GM12878 (cell line): ENCODE data around the gene CGREF1. TPM values are rescaled to one million over a fixed set of nuclear protein-coding genes. Genes with fewer than 3 reads are reported as not detected.

ENCODE experiments used
- ATAC-seq: fragments of 200-7000 bp; cut with Tn5 transposase; 3 replicates; pipeline ENCODE4 v1.9.1; 2020; ENCODE audit warnings: mild to moderate bottlenecking, moderate library complexity
- BruUV-seq: library from RNA; stranded (reverse); fragments of 400-500 nt; replicated peaks from 2 replicates; lab custom pipeline; 2021; lab: Mats Ljungman, UMichigan
- CTCF ChIA-PET: fragments of 300-600 bp; sonication (Branson Sonifier 250); formaldehyde crosslinking; extraction: SDS; loops from one replicate; lab custom pipeline; 2021; ENCODE audit warnings: inconsistent platforms; lab: Yijun Ruan, JAX
- POLR2A ChIA-PET: fragments of 350-600 bp; formaldehyde crosslinking; extraction: SDS; loops from one replicate; lab custom pipeline; 2021; ENCODE audit warnings: inconsistent platforms; lab: Charles Lee
- RAD21 ChIA-PET: fragments of 300-600 bp; sonication (Branson Sonifier 250); formaldehyde crosslinking; loops from one replicate; lab custom pipeline; 2023; ENCODE audit warnings: antibody characterized with exemption; ENCODE audit not compliant: unreplicated experiment; lab: Charles Lee
- SMC1A ChIA-PET: fragments of 300-600 bp; sonication (Branson Sonifier 250); formaldehyde crosslinking; loops from one replicate; lab custom pipeline; 2023; ENCODE audit not compliant: unreplicated experiment, uncharacterized antibody; lab: Charles Lee
- DNase-seq: peaks from one replicate; pipeline ENCODE4 v3.0.0-alpha.2; 2011; ENCODE audit warnings: low read depth, low spot score
- FAIRE-seq: peaks from 3 replicates; lab custom pipeline; 2011; peaks lifted over from hg19 to GRCh38; lab: Jason Lieb, UNC
- H2AFZ ChIP-seq: 2 replicates; pipeline ENCODE4 v1.6.0; 2011; ENCODE audit warnings: low read depth, low read length, control low read depth; ENCODE audit not compliant: control insufficient read depth
- H3K27ac ChIP-seq: 2 replicates; pipeline ENCODE4 v1.5.1; 2011; ENCODE audit warnings: control low read depth; ENCODE audit not compliant: control insufficient read depth, insufficient read depth
- H3K27me3 ChIP-seq, 2 experiments: replicated peaks in 1 of 2; 2 replicates each; pipeline versions ENCODE4 v1.6.0 to v1.6.1; 2011; ENCODE audit warnings: low read length in 1 of 2; ENCODE audit not compliant: control insufficient read depth in 2 of 2, insufficient read depth in 2 of 2
- H3K36me3 ChIP-seq, 2 experiments: 2 replicates each; pipeline ENCODE4 v1.5.1; 2011; ENCODE audit warnings: low read length in 1 of 2; ENCODE audit not compliant: control insufficient read depth in 2 of 2, insufficient read depth in 2 of 2
- H3K4me1 ChIP-seq: 2 replicates; pipeline ENCODE4 v1.6.1; 2011; ENCODE audit warnings: mild to moderate bottlenecking, low read length, moderate library complexity, mixed read lengths; ENCODE audit not compliant: control insufficient read depth, insufficient read depth
- H3K4me2 ChIP-seq: 2 replicates; pipeline ENCODE4 v1.6.0; 2011; ENCODE audit warnings: control low read depth; ENCODE audit not compliant: control insufficient read depth, insufficient read depth
- H3K4me3 ChIP-seq: fragments of 200-600 bp; sonication (generic); 2 replicates; pipeline ENCODE4 v1.5.1; 2016
- H3K79me2 ChIP-seq: 2 replicates; pipeline ENCODE4 v1.6.0; 2011; ENCODE audit warnings: low read length; ENCODE audit not compliant: control insufficient read depth, insufficient read depth
- H3K9ac ChIP-seq: 2 replicates; pipeline ENCODE4 v1.8.0; 2011; ENCODE audit warnings: low read length, control low read depth, mixed read lengths; ENCODE audit not compliant: control insufficient read depth, insufficient read depth
- H3K9me3 ChIP-seq: replicated peaks from 3 replicates; pipeline ENCODE4 v1.5.1; 2011; ENCODE audit warnings: mild to moderate bottlenecking, low read length; ENCODE audit not compliant: control insufficient read depth, insufficient read depth
- H4K20me1 ChIP-seq: 2 replicates; pipeline ENCODE4 v1.6.0; 2011; ENCODE audit not compliant: control insufficient read depth, insufficient read depth
- ATF7 ChIP-seq: fragments of 450-650 bp; IDR thresholded peaks from 2 replicates; pipeline ENCODE4 v1.6.1; 2016; ENCODE audit warnings: low read depth, mild to moderate bottlenecking
- BHLHE40 ChIP-seq, 2 experiments: fragments of 450-650 bp in 1 of 2; IDR thresholded peaks; 2 replicates each; pipeline ENCODE4 v1.6.1; 2011 to 2017; ENCODE audit warnings: low read depth in 2 of 2, borderline replicate concordance in 1 of 2, improper control_type of control experiment in 1 of 2, low read length in 1 of 2, mild to moderate bottlenecking in 1 of 2
- CHD1 ChIP-seq: IDR thresholded peaks from 2 replicates; pipeline ENCODE4 v1.6.1; 2012; ENCODE audit warnings: low read depth, low read length, improper control_type of control experiment
- CUX1 ChIP-seq: IDR thresholded peaks from 2 replicates; pipeline ENCODE4 v1.6.1; 2012; ENCODE audit warnings: improper control_type of control experiment, low read depth, low read length; ENCODE audit not compliant: insufficient replicate concordance
- ESRRA ChIP-seq: IDR thresholded peaks from 2 replicates; pipeline ENCODE4 v1.6.1; 2012; ENCODE audit warnings: mild to moderate bottlenecking, low read length, improper control_type of control experiment
- NR2C1 ChIP-seq: fragments of 450-650 bp; IDR thresholded peaks from 2 replicates; pipeline ENCODE4 v1.6.1; 2017; ENCODE audit warnings: antibody characterized with exemption, mild to moderate bottlenecking, moderate library complexity
- POLR2AphosphoS2 ChIP-seq: IDR thresholded peaks from 2 replicates; pipeline ENCODE4 v1.6.1; 2011; ENCODE audit warnings: low read depth, mild to moderate bottlenecking, low read length, improper control_type of control experiment, moderate library complexity
- RB1 ChIP-seq: fragments of 450-650 bp; formaldehyde crosslinking; IDR thresholded peaks from 2 replicates; pipeline ENCODE4 v1.6.1; 2017; ENCODE audit warnings: mild to moderate bottlenecking, borderline replicate concordance
- RFX5 ChIP-seq: IDR thresholded peaks from 2 replicates; pipeline ENCODE4 v1.6.1; 2011; ENCODE audit warnings: low read depth, low read length, improper control_type of control experiment
- SMC3 ChIP-seq: IDR thresholded peaks from 2 replicates; pipeline ENCODE4 v1.6.1; 2011; ENCODE audit warnings: low read length, improper control_type of control experiment, borderline replicate concordance
- SREBF1 ChIP-seq: IDR thresholded peaks from 2 replicates; pipeline ENCODE4 v1.6.1; 2012; ENCODE audit warnings: mild to moderate bottlenecking, low read length
- TARDBP ChIP-seq: IDR thresholded peaks from 2 replicates; pipeline ENCODE4 v1.6.1; 2016; ENCODE audit warnings: borderline replicate concordance
- WGBS: methylation state at CpG from one replicate; pipeline ENCODE4 v1.1.6; 2016; ENCODE audit warnings: low lambda C conversion rate; ENCODE audit not compliant: insufficient replicate concordance, insufficient coverage; ENCODE audit errors: missing lambda C conversion rate; 5-methylcytosine and 5-hydroxymethylcytosine counted together
- in situ Hi-C: fragments of 300-500 bp; cut with MboI; formaldehyde crosslinking; loops from 9 replicates; pipeline ENCODE4 v1.14.3; 2018; ENCODE audit warnings: mixed read lengths
- intact Hi-C: fragments of 100-400 bp; cut with micrococcal nuclease; formaldehyde crosslinking; loops from one replicate; pipeline ENCODE4 v1.14.2; 2022; ENCODE audit not compliant: unreplicated experiment
- polyA plus RNA-seq, 11 experiments: library from polyadenylated mRNA; depleted of rRNA in 4 of 11; unstranded in 6 of 11; stranded (reverse) in 5 of 11; fragments of >200 nt; fragmentation: Nextera tagmentation in 4 of 11; fragmentation: Illumina TruSeq in 1 of 11; extraction: Ambion mirVana in 4 of 11; extraction: Trizol in 1 of 11; gene quantifications; 1 replicate in 1 of 11; 2 replicates in 10 of 11; pipeline versions ENCODE4 v1.2.1 to v1.2.3, GENCODE V29; 2011 to 2016; ENCODE audit warnings: inconsistent platforms in 2 of 11, missing spikeins in 2 of 11, low read depth in 1 of 11
- total RNA-seq, 4 experiments: library from RNA; depleted of rRNA in 3 of 4; stranded (reverse); fragments of >200 nt in 3 of 4; fragmentation: Illumina TruSeq in 1 of 4; extraction: Trizol in 1 of 4; gene quantifications; 2 replicates each; pipeline versions ENCODE4 v1.2.1 to v1.2.3, GENCODE V29; 2013 to 2021
- TF ChIP-seq, protein P1 (sequence below): IDR thresholded peaks from 2 replicates; pipeline ENCODE4 v1.6.1; 2012; ENCODE audit warnings: mild to moderate bottlenecking, low read depth, low read length

Gene CGREF1
- total and polyA plus RNA-seq, 10 of the 15 experiments (the other 5 are each of a cell fraction or from before 2014, with no cell fraction given): 0.06 to 0.21 TPM; not detected in 8

DNA sequence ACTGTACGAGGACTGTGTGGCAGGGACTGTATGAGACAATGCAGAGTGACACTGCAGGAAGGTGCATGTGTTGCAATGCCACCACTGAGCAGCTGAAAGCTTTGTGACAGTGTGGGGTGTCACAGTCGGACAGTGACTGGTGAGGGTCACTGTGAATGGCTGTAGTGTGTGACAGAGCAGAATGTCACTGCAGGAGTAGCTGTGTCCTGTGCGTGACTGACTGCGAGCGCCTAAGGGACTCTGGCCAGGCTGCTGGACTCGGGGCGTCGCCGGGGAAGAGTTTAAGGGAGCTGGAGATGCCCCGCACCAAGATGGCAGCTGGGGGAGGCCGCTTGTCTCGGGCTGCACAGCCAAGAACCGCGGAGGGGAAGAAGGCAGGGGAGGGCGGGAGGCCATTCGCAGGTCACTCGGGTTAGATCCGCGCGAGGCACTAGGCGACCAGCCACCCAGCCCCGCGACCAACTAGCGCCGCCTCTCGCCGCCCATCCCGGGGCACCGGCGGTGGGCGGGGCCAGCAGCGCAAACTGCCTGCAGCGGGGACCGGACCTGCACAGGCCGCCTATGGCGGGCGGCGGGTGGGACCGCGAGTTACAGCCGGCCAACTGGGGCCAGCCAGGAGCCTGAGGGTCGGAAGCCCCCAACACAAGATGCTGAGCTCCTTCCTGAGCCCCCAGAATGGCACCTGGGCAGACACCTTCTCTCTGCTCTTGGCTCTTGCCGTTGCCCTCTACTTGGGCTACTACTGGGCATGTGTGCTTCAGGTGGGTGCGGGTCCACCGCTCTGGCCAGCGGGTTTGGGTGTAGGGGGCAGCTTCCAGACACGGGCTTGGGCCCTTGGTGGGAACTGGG lies 4.6 kb upstream of the CGREF1 start, which contains the start of gene ABHD1:
TSS of gene ABHD1 (plus strand) at position 514 of the 849 bp plus-strand sequence. CDS start at position 648, 134 bp downstream.
- Histone ChIP-seq H3K4me2 (peak within 1 kb of the TSS; percentile 95), H2AFZ (peak within 1 kb of the TSS; percentile 95)
- 0 out of 2 replicates have a peak, but pooled peaks have one; percentile 3 for TF ChIP-seq NR2C1
- TF ChIP-seq TARDBP: no peak
- TF ChIP-seq CUX1: no peak
- TF ChIP-seq SREBF1: no peak
- TF ChIP-seq, protein P1, sequence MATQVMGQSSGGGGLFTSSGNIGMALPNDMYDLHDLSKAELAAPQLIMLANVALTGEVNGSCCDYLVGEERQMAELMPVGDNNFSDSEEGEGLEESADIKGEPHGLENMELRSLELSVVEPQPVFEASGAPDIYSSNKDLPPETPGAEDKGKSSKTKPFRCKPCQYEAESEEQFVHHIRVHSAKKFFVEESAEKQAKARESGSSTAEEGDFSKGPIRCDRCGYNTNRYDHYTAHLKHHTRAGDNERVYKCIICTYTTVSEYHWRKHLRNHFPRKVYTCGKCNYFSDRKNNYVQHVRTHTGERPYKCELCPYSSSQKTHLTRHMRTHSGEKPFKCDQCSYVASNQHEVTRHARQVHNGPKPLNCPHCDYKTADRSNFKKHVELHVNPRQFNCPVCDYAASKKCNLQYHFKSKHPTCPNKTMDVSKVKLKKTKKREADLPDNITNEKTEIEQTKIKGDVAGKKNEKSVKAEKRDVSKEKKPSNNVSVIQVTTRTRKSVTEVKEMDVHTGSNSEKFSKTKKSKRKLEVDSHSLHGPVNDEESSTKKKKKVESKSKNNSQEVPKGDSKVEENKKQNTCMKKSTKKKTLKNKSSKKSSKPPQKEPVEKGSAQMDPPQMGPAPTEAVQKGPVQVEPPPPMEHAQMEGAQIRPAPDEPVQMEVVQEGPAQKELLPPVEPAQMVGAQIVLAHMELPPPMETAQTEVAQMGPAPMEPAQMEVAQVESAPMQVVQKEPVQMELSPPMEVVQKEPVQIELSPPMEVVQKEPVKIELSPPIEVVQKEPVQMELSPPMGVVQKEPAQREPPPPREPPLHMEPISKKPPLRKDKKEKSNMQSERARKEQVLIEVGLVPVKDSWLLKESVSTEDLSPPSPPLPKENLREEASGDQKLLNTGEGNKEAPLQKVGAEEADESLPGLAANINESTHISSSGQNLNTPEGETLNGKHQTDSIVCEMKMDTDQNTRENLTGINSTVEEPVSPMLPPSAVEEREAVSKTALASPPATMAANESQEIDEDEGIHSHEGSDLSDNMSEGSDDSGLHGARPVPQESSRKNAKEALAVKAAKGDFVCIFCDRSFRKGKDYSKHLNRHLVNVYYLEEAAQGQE: no peak
- no peak for TF ChIP-seq POLR2AphosphoS2
- no peak for TF ChIP-seq ESRRA
- TF ChIP-seq BHLHE40 (IDR thresholded peaks at IDR 0.05; ENCODE audit: borderline replicate concordance in 1 of 2, low read depth in 2 of 2, low read length in 1 of 2): 0 out of 4 replicates have a peak, but pooled peaks of 1 of the 2 experiments have one; percentile 14
- no peak for TF ChIP-seq CHD1
- TF ChIP-seq ATF7: no peak
- TF ChIP-seq RB1: no peak
- TF ChIP-seq RFX5: no peak
- TF ChIP-seq SMC3: no peak

More for the DNA sequence above, 4.6 kb upstream of the CGREF1 start, which contains the start of gene ABHD1:
- no peaks in the 10 kb centered on the region for H3K79me2 ChIP-seq
- RAD21 ChIA-PET: interaction anchor here (0.9 to 1.7 kb wide), 3 partner anchors 35 to 95 kb away, joined by 3 to 4 read pairs (median 3); no protein-coding TSS in a partner anchor
- SMC1A ChIA-PET: interaction anchor here (1.6 to 1.7 kb wide), 3 partner anchors 10 to 156 kb away, joined by 5 to 7 read pairs (median 6); no protein-coding TSS in a partner anchor
- CTCF ChIA-PET: interaction anchor here (0.8 to 1.4 kb wide), 4 partner anchors 26 to 162 kb away, joined by 3 to 5 read pairs (median 4); no protein-coding TSS in a partner anchor
- intact Hi-C loops (no loop called here), in situ Hi-C loops (no loop called here)
- no TSS peak for BruUV-seq
- POLR2A ChIA-PET: interaction anchor here (0.6 to 1.3 kb wide), 3 partner anchors 10 to 78 kb away, joined by 3 to 5 read pairs (median 4); no protein-coding TSS in a partner anchor
- ATAC-seq (peak; percentile 89), FAIRE-seq (no peak), DNase-seq (no peak)
- peak within 1 kb of the TSS; percentile 62; the same call in 1 of the 2 replicates for H3K4me3 ChIP-seq
- peaks cover 6 to 8% of the 10 kb centered on the region in 2 experiments for H3K27me3 ChIP-seq
- no peak within 1 kb of the TSS for H3K9ac ChIP-seq
- peaks cover 5% of the 10 kb centered on the region; the same call in 1 of the 2 replicates for H3K4me1 ChIP-seq
- no peaks in the 10 kb centered on the region for H4K20me1 ChIP-seq
- H3K27ac ChIP-seq: no peak within 1 kb of the TSS
- 18% methylated on average over 30 of the region's 47 CpGs for WGBS
- H3K9me3 ChIP-seq: no peaks in the 10 kb centered on the region
- H3K36me3 ChIP-seq: no peaks in the 10 kb centered on the region
